ENCODE data around the gene GRIN3B. TPM values are rescaled to one million over a fixed set of nuclear protein-coding genes. Genes with fewer than 3 reads are reported as not detected.

The GRIN3B gene
- polyA plus RNA-seq, 3 donors: 0.01 to 0.03 TPM; not detected in 1

DNA sequence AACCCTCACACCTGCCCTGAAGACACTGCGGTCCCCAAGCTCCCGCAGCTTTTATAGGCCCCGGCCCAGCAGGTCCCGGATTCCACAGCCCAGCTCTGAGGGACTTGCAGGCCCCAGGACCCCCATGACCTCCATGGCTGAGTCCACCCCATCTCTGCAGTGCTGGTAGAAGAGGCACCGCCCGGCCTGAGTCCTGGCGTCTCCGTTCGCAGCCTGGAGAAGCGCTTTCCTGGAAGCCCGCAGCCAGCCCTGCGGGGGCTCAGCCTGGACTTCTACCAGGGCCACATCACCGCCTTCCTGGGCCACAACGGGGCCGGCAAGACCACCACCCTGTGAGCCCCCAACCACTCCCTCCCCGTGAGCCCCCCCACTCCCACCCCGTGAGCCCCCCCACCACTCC, 48.9 kb downstream of the GRIN3B start:
- 90 to 98% (median 94%) methylated on average over 15 to 17 of the region's 17 CpGs for WGBS, 3 donors
- H3K27ac ChIP-seq (ENCODE audit: low read depth, low read length): no peak overlapping the region

DNA sequence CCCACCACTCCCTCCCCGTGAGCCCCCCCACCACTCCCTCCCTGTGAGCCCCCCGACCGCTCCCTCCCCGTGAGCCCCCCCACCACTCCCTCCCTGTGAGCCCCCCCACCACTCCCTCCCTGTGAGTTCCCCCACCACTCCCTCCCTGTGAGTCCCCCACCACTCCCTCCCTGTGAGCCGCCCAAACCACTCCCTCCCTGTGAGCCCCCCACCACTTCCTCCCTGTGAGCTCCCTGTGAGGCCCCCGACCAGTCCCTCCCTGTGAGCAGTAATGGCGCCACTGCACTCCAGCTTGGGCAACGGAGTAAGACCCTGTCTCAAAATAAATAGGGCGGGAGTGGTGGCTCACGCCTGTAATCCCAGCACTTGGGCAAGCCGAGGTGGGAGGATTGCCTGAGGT, 49.6 kb downstream of the GRIN3B start:
- H3K27ac ChIP-seq (ENCODE audit: low read depth, low read length): no peak overlapping the region
- WGBS, 3 donors: 57 to 84% (median 62%) methylated on average over 7 to 11 of the region's 11 CpGs

DNA sequence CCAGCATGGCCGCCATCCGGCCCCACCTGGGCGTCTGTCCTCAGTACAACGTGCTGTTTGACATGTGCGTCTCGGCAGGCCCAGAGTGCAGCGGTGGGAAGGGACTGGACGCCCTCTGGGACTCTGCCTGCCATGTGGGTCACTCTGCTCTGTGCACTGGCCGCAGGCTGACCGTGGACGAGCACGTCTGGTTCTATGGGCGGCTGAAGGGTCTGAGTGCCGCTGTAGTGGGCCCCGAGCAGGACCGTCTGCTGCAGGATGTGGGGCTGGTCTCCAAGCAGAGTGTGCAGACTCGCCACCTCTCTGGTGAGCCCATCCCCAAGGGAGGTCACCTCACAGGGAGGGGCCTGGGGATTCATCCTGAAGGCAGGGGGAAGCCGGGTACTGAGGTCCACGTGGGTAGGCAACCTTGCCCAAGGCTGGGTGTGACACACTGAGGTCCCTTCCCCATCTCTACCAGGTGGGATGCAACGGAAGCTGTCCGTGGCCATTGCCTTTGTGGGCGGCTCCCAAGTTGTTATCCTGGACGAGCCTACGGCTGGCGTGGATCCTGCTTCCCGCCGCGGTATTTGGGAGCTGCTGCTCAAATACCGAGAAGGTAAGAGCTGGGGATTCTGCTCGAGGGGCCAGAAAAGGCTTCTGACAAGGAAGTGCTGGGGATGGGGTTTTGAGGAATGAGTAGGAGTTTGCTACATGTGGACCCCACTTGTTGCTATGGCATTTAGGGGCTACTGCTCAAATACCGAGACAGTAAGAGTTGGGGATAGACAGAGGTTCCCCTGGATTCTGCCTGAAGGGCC, 51.0 kb downstream of the GRIN3B start:
- 87 to 90% (median 89%) methylated on average over 31 of the region's 31 CpGs for WGBS, 3 donors
- no peak overlapping the region for H3K27ac ChIP-seq (ENCODE audit: low read depth, low read length)

DNA sequence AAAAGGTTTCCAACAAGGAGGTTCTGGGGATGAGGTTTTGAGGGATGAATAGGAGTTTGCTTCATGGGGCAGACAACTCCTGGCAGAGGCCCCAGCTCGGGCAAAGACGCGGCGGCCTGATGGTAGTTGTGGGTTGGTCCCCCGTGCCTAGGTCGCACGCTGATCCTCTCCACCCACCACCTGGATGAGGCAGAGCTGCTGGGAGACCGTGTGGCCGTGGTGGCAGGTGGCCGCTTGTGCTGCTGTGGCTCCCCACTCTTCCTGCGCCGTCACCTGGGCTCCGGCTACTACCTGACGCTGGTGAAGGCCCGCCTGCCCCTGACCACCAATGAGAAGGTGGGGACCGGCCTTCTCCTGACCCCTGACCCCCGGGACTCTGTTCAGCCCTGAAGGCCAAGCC, 51.6 kb downstream of the GRIN3B start:
- 91 to 98% (median 91%) methylated on average over 17 of the region's 17 CpGs for WGBS, 3 donors
- H3K27ac ChIP-seq (ENCODE audit: low read depth, low read length): no peak overlapping the region

DNA sequence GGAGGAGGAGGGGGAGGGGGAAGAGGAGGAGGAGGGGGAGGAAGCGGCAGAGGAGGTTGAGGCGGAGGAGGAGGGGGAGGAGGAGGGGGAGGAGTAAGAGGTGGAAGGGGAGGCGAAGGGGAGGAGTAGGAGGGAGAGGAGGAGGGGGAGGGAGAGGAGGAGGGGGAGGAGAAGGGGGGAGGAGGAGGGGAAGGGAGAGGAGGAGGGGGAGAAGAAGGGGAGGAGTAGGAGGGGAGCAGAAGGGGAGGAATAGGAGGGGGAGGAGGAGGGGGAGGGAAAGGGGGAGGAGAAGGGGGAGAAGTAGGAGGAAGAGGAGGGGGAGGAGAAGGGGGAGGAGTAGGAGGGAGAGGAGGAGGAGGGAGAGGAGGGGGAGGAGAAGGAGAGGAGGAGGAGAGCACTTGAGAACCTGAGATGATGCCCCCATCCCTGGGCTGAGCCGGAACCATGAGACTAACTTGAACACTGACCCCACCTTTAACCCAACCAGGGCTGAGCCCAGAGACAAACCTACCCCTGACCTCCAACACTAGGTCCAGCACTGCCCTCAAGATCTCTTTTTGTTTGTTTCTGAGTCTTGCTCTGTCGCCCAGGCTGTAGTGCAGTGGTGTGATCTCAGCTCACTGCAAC, 52.2 kb downstream of the GRIN3B start:
- no peak overlapping the region for H3K27ac ChIP-seq (ENCODE audit: low read depth, low read length)
- 74 to 83% (median 80%) methylated on average over 2 to 3 of the region's 5 CpGs for WGBS, 3 donors

DNA sequence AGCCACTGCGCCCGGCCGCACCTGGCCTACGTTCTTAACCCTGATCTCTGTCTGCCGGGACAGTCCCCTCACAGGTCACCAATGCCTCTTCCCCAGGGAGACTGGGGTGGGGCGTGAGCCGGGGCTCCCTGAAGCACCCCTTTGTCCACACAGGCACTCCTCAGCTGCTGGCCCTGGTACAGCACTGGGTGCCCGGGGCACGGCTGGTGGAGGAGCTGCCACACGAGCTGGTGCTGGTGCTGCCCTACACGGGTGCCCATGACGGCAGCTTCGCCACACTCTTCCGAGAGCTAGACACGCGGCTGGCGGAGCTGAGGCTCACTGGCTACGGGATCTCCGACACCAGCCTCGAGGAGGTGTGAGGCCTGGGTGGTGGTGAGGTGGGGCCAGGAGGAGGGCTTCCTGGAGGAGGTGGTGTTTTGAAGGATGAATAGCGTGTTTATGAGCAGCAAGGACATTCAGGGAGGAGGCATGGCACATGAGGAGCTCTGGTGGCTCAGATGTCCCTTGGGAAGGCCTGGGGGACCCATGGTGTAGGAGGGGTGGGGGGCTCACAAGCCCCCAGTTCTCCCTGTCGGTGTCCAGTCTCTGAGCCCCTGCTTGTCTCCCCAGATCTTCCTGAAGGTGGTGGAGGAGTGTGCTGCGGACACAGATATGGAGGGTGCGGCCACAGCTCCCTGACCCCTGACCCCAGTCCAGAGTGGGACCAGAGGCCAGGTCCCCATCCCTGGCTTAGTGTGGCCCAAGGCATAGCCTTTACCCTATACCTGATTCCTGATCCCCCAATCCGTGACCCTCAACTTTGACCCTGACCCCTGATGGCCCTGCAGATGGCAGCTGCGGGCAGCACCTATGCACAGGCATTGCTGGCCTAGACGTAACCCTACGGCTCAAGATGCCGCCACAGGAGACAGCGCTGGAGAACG, 53.2 kb downstream of the GRIN3B start:
- no peak overlapping the region for H3K27ac ChIP-seq (ENCODE audit: low read depth, low read length)
- WGBS, 3 donors: 88 to 93% (median 92%) methylated on average over 31 of the region's 31 CpGs

DNA sequence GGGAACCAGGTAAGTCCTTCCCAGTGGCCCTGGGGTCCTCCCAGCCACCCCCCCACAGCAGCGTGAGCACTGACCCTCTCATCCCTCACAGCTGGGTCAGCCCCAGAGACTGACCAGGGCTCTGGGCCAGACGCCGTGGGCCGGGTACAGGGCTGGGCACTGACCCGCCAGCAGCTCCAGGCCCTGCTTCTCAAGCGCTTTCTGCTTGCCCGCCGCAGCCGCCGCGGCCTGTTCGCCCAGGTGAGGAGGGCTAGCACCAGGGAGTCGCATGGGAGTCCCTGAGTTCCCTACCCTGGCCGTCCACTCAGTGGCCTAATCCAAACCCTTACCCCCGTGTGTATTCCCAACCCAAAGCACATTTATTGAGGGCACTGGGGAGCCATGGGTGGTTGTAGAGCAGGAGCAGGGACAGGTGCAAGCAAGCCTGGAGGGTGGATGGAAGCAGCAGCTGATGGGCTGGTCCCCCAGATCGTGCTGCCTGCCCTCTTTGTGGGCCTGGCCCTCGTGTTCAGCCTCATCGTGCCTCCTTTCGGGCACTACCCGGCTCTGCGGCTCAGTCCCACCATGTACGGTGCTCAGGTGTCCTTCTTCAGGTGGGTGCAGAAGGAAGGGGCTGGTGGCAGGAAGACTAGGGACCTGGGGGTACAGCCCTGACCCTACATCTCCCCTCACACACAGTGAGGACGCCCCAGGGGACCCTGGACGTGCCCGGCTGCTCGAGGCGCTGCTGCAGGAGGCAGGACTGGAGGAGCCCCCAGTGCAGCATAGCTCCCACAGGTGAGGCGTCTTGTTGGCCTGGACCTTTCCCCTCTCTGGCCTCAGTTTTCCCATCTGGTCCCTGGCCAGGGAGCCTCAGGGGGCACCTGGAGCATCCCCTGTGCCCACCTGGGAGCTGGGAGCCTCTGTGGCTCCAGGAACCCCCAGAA, 54.1 kb downstream of the GRIN3B start:
- 92 to 96% (median 94%) methylated on average over 28 of the region's 28 CpGs for WGBS, 3 donors
- no peak overlapping the region for H3K27ac ChIP-seq (ENCODE audit: low read depth, low read length)

DNA sequence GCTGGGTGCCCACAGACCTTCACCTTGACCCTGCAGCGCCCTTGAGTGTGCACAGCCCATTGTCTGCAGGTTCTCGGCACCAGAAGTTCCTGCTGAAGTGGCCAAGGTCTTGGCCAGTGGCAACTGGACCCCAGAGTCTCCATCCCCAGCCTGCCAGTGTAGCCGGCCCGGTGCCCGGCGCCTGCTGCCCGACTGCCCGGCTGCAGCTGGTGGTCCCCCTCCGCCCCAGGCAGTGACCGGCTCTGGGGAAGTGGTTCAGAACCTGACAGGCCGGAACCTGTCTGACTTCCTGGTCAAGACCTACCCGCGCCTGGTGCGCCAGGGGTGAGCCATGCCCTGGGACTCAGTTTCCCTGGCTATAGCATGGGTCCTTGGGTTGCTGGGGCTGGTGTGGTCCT, 54.8 kb downstream of the GRIN3B start:
- H3K27ac ChIP-seq (ENCODE audit: low read depth, low read length): no peak overlapping the region
- WGBS, 3 donors: 90 to 100% (median 95%) methylated on average over 14 of the region's 14 CpGs

DNA sequence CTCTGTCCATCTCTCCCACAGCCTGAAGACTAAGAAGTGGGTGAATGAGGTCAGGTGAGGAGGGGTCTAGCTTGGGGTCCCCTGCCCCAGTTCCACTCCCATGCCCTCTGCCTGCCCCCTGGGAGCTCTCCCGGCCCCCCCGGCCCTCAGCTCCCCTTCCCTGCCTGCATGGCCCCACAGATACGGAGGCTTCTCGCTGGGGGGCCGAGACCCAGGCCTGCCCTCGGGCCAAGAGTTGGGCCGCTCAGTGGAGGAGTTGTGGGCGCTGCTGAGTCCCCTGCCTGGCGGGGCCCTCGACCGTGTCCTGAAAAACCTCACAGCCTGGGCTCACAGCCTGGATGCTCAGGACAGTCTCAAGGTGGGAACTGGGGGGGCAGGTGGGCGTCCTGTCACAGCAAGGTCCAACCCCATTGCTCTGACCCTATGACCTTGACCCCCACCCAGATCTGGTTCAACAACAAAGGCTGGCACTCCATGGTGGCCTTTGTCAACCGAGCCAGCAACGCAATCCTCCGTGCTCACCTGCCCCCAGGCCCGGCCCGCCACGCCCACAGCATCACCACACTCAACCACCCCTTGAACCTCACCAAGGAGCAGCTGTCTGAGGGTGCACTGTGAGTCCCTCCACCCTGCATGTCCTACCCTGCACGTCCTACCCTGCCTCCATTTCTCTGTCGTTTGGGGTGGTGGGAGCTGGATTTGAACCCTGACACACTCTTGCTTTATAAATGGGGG, 55.8 kb downstream of the GRIN3B start:
- 96 to 98% (median 97%) methylated on average over 20 of the region's 20 CpGs for WGBS, 3 donors
- H3K27ac ChIP-seq (ENCODE audit: low read depth, low read length): no peak overlapping the region

DNA sequence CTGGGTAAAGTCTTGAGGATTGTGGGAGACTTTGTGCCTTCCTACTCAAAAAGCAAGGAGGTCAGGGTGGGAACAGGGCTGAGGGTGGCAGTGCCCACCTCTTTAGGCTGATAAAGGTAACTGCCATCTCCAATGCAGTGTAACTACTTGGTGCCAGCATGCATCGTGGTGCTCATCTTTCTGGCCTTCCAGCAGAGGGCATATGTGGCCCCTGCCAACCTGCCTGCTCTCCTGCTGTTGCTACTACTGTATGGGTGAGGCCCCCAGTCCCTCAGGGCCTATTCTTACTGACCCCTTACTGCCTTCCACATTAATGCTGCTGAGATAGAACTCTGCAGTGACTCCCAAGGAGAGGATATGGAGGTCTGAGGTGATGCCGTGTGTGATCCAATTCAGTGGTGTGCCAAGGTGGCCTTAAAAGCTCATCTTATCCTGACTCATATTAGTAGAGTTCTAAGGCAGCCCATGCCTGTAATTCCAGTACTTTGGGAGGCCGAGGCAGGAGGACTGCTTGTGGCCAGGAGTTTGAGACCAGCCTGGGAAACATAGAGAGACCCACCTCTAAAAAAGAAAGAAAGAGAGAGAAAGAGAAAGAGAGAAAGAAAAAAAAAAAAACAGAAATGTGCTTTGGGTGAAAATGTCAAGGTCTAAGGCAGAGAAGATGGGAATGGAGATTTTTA, 57.1 kb downstream of the GRIN3B start:
- H3K27ac ChIP-seq (ENCODE audit: low read depth, low read length): no peak overlapping the region
- 50 to 66% (median 59%) methylated on average over 3 of the region's 3 CpGs for WGBS, 3 donors

DNA sequence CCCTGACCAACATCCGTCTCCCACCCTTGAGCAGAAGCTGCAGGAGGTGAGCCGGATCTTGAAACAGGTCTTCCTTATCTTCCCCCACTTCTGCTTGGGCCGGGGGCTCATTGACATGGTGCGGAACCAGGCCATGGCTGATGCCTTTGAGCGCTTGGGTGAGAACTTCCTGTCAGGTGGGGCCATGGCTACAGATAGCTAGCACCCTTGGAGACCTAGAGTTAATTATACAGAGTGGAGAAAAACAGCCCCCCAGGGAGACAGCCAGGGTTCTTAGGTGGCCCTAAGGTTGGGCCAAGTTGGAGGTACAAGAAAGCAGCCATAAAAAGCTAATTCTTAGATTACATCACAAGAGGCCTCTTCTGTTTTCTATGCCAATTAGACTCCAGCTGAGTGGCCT, 57.9 kb downstream of the GRIN3B start:
- 91 to 95% (median 94%) methylated on average over 5 of the region's 5 CpGs for WGBS, 3 donors

More for the DNA sequence above, 57.9 kb downstream of the GRIN3B start:
- no peak overlapping the region for H3K27ac ChIP-seq (ENCODE audit: low read depth, low read length)

Other genes with a start within 250 kb of the GRIN3B start
- 1 to 10 TPM in 2 of 3 donors, under 1 TPM in 1; 0.45 to 1.6 (median 1.0) TPM for gene MISP, start 249.3 kb upstream of the GRIN3B start, polyA plus RNA-seq
- 100 to 1,000 TPM in 2 of 3 donors, 10 to 100 TPM in 1; 51.6 to 125 (median 119) TPM for gene PTBP1, start 203.0 kb upstream of the GRIN3B start, polyA plus RNA-seq
- gene PLPPR3, start 178.5 kb upstream of the GRIN3B start, polyA plus RNA-seq: under 1 TPM in 1 of 3 donors, not detected in 2; 0.02 TPM
- gene AZU1, start 172.6 kb upstream of the GRIN3B start, polyA plus RNA-seq: 1 to 10 TPM in 1 of 3 donors, under 1 TPM in 2; 0.03 to 3.3 (median 0.13) TPM
- gene PRTN3, start 159.4 kb upstream of the GRIN3B start, polyA plus RNA-seq: 1 to 10 TPM in 1 of 3 donors, under 1 TPM in 2; 0.07 to 2.8 (median 0.09) TPM
- gene ELANE, start 148.1 kb upstream of the GRIN3B start, polyA plus RNA-seq: 1 to 10 TPM in 2 of 3 donors, under 1 TPM in 1; 0.54 to 9.2 (median 2.4) TPM
- 1,000 to 10,000 TPM in 1 of 3 donors, 100 to 1,000 TPM in 2; 146 to 2,068 (median 706) TPM for gene CFD, start 140.8 kb upstream of the GRIN3B start, polyA plus RNA-seq
- gene MED16, start 107.2 kb upstream of the GRIN3B start, polyA plus RNA-seq: 10 to 100 TPM; 38.8 to 41.4 (median 39.0) TPM
- gene RNU6-9, start 106.9 kb upstream of the GRIN3B start, polyA plus RNA-seq: not detected
- gene R3HDM4, start 87.2 kb upstream of the GRIN3B start, polyA plus RNA-seq: 10 to 100 TPM; 44.6 to 59.1 (median 57.9) TPM
- under 1 TPM in 1 of 3 donors, not detected in 2; 0.37 TPM for gene KISS1R, start 83.1 kb upstream of the GRIN3B start, polyA plus RNA-seq
- 1 to 10 TPM; 3.6 to 8.2 (median 8.0) TPM for gene ARID3A, start 74.4 kb upstream of the GRIN3B start, polyA plus RNA-seq
- 10 to 100 TPM; 26.7 to 33.5 (median 30.9) TPM for gene WDR18, start 16.1 kb upstream of the GRIN3B start, polyA plus RNA-seq
- gene TMEM259, start 20.7 kb downstream of the GRIN3B start, polyA plus RNA-seq: 100 to 1,000 TPM; 107 to 198 (median 126) TPM
- not detected for gene RNU6-2, start 21.1 kb downstream of the GRIN3B start, polyA plus RNA-seq
- 100 to 1,000 TPM in 1 of 3 donors, 10 to 100 TPM in 2; 39.3 to 107 (median 76.1) TPM for gene CNN2, start 26.2 kb downstream of the GRIN3B start, polyA plus RNA-seq
- 10 to 100 TPM in 2 of 3 donors, 1 to 10 TPM in 1; 9.6 to 26.2 (median 14.7) TPM for gene ABCA7, start 39.7 kb downstream of the GRIN3B start, polyA plus RNA-seq
- 10 to 100 TPM; 10.1 to 22.3 (median 14.7) TPM for gene ARHGAP45, start 66.7 kb downstream of the GRIN3B start, polyA plus RNA-seq
- gene POLR2E, start 95.0 kb downstream of the GRIN3B start, polyA plus RNA-seq: 100 to 1,000 TPM in 2 of 3 donors, 10 to 100 TPM in 1; 86.3 to 393 (median 226) TPM
- 1,000 to 10,000 TPM in 2 of 3 donors, 100 to 1,000 TPM in 1; 205 to 2,242 (median 1,517) TPM for gene GPX4, start 103.6 kb downstream of the GRIN3B start, polyA plus RNA-seq
- 100 to 1,000 TPM in 1 of 3 donors, 10 to 100 TPM in 2; 22.0 to 155 (median 53.1) TPM for gene SBNO2, start 173.8 kb downstream of the GRIN3B start, polyA plus RNA-seq
- 10 to 100 TPM; 24.5 to 42.9 (median 39.4) TPM for gene STK11, start 205.4 kb downstream of the GRIN3B start, polyA plus RNA-seq
- 1 to 10 TPM in 2 of 3 donors, under 1 TPM in 1; 0.20 to 4.3 (median 2.0) TPM for gene CBARP, start 237.6 kb downstream of the GRIN3B start, polyA plus RNA-seq
- 100 to 1,000 TPM; 217 to 303 (median 219) TPM for gene ATP5F1D, start 241.3 kb downstream of the GRIN3B start, polyA plus RNA-seq
- gene MIDN, start 248.2 kb downstream of the GRIN3B start, polyA plus RNA-seq: 10 to 100 TPM; 22.8 to 95.5 (median 75.0) TPM

Data from adipose tissue (tissue), 3 donors.